Measurements from ENCODE around the gene ZNF469. TPM values are rescaled to one million over a fixed set of nuclear protein-coding genes. Genes with fewer than 3 reads are reported as not detected.

Gene ZNF469
- total RNA-seq, 1 donor from 2014 or later = 28.7 TPM

DNA sequence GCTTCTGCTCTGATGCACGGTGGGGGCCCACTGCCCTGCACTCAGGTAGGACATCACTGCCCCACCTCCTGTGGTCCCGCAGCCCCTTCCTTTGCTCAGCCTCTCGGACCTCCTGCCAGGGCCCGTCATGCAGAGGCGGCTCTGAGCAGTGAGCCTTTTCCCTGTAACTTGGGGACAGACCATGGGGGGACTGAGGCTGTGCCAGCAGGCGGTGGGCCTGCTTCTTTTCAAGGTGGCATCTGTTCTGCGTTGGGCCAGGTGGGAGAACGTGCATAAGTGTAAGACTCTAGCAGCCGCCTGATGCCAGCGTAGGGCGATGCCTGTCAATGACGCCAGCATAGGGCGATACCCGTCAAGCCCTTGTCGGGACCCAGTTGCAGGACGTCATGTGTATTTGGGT is 40.3 kb upstream of the ZNF469 start:
- Mint-ChIP-seq H3K27me3 (ENCODE audit: low read depth) (no peaks in the 10 kb centered on the region), H3K4me3 (no peak overlapping the region), H3K9me3 (peaks cover 12% of the 10 kb centered on the region), H3K4me1 (peaks cover 5% of the 10 kb centered on the region), H3K27ac (no peak overlapping the region), H3K36me3 (no peaks in the 10 kb centered on the region)
- TF ChIP-seq, protein P1, sequence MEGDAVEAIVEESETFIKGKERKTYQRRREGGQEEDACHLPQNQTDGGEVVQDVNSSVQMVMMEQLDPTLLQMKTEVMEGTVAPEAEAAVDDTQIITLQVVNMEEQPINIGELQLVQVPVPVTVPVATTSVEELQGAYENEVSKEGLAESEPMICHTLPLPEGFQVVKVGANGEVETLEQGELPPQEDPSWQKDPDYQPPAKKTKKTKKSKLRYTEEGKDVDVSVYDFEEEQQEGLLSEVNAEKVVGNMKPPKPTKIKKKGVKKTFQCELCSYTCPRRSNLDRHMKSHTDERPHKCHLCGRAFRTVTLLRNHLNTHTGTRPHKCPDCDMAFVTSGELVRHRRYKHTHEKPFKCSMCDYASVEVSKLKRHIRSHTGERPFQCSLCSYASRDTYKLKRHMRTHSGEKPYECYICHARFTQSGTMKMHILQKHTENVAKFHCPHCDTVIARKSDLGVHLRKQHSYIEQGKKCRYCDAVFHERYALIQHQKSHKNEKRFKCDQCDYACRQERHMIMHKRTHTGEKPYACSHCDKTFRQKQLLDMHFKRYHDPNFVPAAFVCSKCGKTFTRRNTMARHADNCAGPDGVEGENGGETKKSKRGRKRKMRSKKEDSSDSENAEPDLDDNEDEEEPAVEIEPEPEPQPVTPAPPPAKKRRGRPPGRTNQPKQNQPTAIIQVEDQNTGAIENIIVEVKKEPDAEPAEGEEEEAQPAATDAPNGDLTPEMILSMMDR (IDR thresholded peaks at IDR 0.05; ENCODE audit: unreplicated experiment) = no peak
- no peak for DNase-seq (ENCODE audit: low spot score in 2 of 2, unreplicated experiment in 2 of 2)

DNA sequence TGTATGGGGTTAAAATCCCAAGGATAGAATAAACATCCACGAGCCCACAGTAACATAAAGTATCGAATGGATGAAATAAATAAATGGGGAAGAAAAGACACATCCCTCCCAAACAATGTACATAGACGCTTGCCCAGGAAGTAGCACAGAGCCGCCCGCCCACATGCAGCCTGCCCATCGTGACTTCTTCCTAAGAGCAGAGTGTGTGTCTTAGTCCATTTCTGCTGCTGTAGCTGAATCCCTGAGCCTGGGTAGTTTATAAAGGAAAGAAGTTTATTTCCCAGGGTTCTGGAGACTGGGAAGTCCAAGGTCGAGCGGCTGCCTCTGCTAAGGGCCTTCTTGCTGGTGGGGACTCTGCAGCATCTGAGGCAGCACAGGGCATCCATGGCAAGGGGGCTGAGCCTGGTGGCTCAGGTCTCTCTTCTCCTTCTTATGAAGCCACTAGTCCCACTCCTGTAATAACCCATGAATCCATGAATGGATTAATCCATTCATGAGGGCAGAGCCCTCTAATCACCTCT is 39.4 kb upstream of the ZNF469 start:
- H3K36me3 Mint-ChIP-seq = no peaks in the 10 kb centered on the region
- no peak for DNase-seq (ENCODE audit: low spot score in 2 of 2, unreplicated experiment in 2 of 2)
- peaks cover 5% of the 10 kb centered on the region for H3K4me1 Mint-ChIP-seq
- no peak overlapping the region for H3K27ac Mint-ChIP-seq
- TF ChIP-seq, protein P1 (IDR thresholded peaks at IDR 0.05; ENCODE audit: unreplicated experiment) = no peak
- peaks cover 12% of the 10 kb centered on the region for H3K9me3 Mint-ChIP-seq
- no peak overlapping the region for H3K4me3 Mint-ChIP-seq
- no peaks in the 10 kb centered on the region for H3K27me3 Mint-ChIP-seq (ENCODE audit: low read depth)

DNA sequence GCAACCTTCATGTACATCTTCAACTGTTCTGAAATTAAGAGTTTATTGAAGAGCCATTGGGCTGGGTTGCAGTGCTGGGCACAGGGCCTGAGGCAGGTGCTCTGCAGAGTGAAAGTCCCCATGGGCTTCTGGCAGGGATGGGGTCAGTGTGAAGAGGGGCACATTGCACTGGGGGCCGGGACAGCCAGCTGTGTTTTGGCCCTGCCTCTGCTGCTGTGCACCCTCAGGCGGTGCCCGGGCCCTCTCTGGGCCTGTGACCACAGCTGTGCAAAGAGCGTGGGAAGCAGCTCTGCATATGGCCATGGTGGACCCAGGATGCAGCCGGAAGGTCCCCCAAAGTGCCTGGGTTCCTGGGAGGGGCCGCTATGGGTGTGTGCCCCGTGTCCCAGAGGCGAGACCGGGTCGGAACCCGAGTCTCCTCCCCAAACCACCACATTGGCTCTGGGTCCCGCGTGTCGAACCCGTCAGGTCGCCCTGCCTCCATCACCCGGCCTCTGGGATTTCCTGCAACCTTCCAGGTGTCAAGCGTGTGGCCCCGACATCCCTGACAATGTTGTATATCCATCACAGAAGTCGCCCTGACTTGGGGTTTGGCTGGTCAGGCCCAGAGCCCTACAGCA is 38.2 kb upstream of the ZNF469 start:
- Mint-ChIP-seq H3K4me1 (peaks cover 5% of the 10 kb centered on the region), H3K27ac (no peak overlapping the region), H3K4me3 (no peak overlapping the region), H3K9me3 (peaks cover 12% of the 10 kb centered on the region), H3K27me3 (ENCODE audit: low read depth) (no peaks in the 10 kb centered on the region), H3K36me3 (no peaks in the 10 kb centered on the region)
- no peak for DNase-seq (ENCODE audit: low spot score in 2 of 2, unreplicated experiment in 2 of 2)
- TF ChIP-seq, protein P1 (IDR thresholded peaks at IDR 0.05; ENCODE audit: unreplicated experiment) = no peak

DNA sequence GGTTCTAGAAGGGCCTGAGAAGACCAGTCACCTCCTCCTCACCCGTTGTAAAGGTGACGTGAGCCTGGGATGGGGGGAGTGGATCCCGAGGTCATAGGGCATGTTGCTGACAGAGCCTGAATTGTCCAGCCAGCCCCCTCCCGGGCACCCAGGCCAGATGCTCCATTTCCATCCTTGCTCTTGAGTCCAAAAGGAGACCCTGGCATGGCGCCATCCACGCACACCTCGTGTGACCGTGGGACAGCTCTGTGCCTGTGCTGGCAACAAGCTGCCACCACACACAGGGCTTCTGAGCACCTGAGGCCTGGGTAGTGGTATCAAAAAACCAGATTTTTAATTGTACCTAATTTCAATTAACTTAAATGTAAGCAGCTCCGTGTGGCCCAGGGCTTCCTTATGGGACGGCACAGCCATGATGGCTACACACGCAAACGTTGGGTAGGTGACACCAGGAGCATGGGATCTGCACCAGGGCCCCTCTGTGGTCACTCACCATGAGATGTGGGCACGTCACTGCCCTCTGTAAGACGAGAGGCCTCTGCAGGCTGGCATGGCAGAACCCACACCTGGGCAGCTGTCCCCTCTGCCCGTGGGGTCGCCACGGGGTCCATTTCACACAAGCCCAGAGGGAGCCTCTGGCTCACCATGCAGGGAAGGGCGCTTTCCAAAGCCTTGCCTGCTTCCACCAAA is 37.6 kb upstream of the ZNF469 start:
- DNase-seq (ENCODE audit: low spot score in 2 of 2, unreplicated experiment in 2 of 2) = no peak
- no peaks in the 10 kb centered on the region for H3K36me3 Mint-ChIP-seq
- H3K4me3 Mint-ChIP-seq = no peak overlapping the region
- no peaks in the 10 kb centered on the region for H3K27me3 Mint-ChIP-seq (ENCODE audit: low read depth)
- no peak overlapping the region for H3K27ac Mint-ChIP-seq
- TF ChIP-seq, protein P1 (IDR thresholded peaks at IDR 0.05; ENCODE audit: unreplicated experiment) = no peak
- H3K4me1 Mint-ChIP-seq = peaks cover 2% of the 10 kb centered on the region
- peaks cover 12% of the 10 kb centered on the region for H3K9me3 Mint-ChIP-seq

DNA sequence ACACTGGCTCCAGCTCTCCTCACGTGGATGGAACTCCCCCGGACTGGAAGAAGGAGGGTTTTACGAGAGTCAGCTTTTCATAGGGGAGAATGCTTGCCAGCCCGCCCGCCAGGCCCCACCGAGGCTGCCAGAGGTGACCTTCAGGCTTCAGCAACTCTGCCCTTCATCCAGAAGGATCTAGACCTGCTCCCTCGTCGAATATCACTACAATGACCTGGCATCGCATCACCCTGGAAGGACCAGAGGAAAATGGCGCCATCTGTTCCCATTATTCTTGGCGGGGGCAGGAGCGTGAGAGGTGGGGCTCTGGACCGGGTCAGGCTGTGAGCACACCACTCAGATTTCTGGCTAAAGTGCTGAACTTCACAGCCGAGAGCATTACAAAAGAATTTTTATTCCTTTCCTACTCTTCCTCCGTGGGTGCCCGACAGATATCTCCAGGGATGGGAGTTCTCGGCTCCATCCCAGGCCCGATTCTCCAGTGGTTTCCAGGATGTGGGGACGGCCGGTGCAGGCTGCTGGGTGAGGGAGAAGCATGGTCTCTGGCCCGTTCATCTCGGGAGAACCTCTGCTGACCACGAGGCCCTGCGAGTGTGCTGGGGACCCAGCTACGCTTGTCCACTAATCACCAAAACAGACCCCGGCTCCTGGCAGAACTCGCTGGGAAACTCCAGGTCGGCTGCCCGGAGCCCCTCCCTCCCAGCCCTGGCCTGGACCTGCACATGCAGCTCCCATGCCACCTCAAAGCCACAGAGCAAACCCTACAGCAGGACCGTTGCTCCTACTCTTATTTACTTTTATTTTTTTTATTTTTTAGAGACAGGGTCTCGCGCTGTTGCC is 36.8 kb upstream of the ZNF469 start:
- no peak overlapping the region for H3K27ac Mint-ChIP-seq
- no peaks in the 10 kb centered on the region for H3K4me1 Mint-ChIP-seq
- H3K27me3 Mint-ChIP-seq (ENCODE audit: low read depth) = no peaks in the 10 kb centered on the region
- DNase-seq (ENCODE audit: low spot score in 2 of 2, unreplicated experiment in 2 of 2) = no peak
- no peak overlapping the region for H3K4me3 Mint-ChIP-seq
- TF ChIP-seq, protein P1 (IDR thresholded peaks at IDR 0.05; ENCODE audit: unreplicated experiment) = no peak
- H3K9me3 Mint-ChIP-seq = peaks cover 12% of the 10 kb centered on the region
- no peaks in the 10 kb centered on the region for H3K36me3 Mint-ChIP-seq

Data from mesothelial cell of epicardium (in vitro differentiated cells).